HEK293 (cell line): Measurements from ENCODE around the gene CPE.

Source experiments
- CTCF ChIA-PET: fragments of 350-600 bp; formaldehyde crosslinking; extraction: SDS; loops from one replicate; lab custom pipeline; 2021; ENCODE audit warnings: antibody characterized with exemption; lab: Yijun Ruan, JAX
- POLR2A ChIA-PET: fragments of 300-600 bp; formaldehyde crosslinking; extraction: SDS; loops from one replicate; lab custom pipeline; 2020; ENCODE audit warnings: antibody characterized with exemption, inconsistent platforms; lab: Yijun Ruan, JAX
- H3K27ac ChIP-seq: fragments of 200-500 bp; sonication (Bioruptor generic); 2 replicates; pipeline ENCODE4 v1.5.1; 2014; ENCODE audit warnings: low read depth, low read length, control low read depth, inconsistent platforms; ENCODE audit errors: extremely low read depth
- H3K36me3 ChIP-seq, 2 experiments: fragments of 200-500 bp in 1 of 2; sonication (Bioruptor generic) in 1 of 2; 1 replicate in 1 of 2; 2 replicates in 1 of 2; pipeline ENCODE4 v1.5.1; 2014 to 2017; ENCODE audit warnings: inconsistent platforms in 2 of 2, low read length in 2 of 2; ENCODE audit not compliant: control insufficient read depth in 2 of 2, insufficient read depth in 1 of 2
- H3K4me1 ChIP-seq: fragments of 200-500 bp; sonication (Bioruptor generic); 2 replicates; pipeline ENCODE4 v1.5.1; 2014; ENCODE audit warnings: mild to moderate bottlenecking, low read length, inconsistent platforms; ENCODE audit not compliant: control insufficient read depth, insufficient read depth
- H3K4me3 ChIP-seq: 2 replicates; pipeline ENCODE4 v1.5.1; 2011; ENCODE audit warnings: low read depth, mild to moderate bottlenecking, control low read depth, low read length, moderate library complexity
- H3K9me3 ChIP-seq: fragments of 200-500 bp; sonication (Bioruptor generic); 2 replicates; pipeline ENCODE4 v1.5.1; 2014; ENCODE audit warnings: low read depth, low read length, inconsistent platforms; ENCODE audit not compliant: control insufficient read depth, insufficient read depth
- KLF17 ChIP-seq: fragments of 450-650 bp; formaldehyde crosslinking; IDR thresholded peaks from 2 replicates; pipeline ENCODE4 v1.5.1; 2016; ENCODE audit warnings: missing biosample characterization, missing genetic modification characterization
- KLF9 ChIP-seq: fragments of 450-650 bp; formaldehyde crosslinking; IDR thresholded peaks from 2 replicates; pipeline ENCODE4 v1.5.1; 2016; ENCODE audit warnings: missing biosample characterization, missing genetic modification characterization, low read depth
- MYNN ChIP-seq: fragments of 450-650 bp; formaldehyde crosslinking; IDR thresholded peaks from 2 replicates; pipeline ENCODE4 v1.5.1; 2016; ENCODE audit warnings: missing biosample characterization, missing genetic modification characterization, borderline replicate concordance
- ZFHX2 ChIP-seq: fragments of 450-650 bp; formaldehyde crosslinking; conservative IDR thresholded peaks from 2 replicates; pipeline ENCODE4 v1.5.1; 2016; ENCODE audit warnings: missing biosample characterization, missing genetic modification characterization
- ZNF426 ChIP-seq: fragments of 450-650 bp; formaldehyde crosslinking; IDR thresholded peaks from 2 replicates; pipeline ENCODE4 v1.5.1; 2017; ENCODE audit warnings: missing biosample characterization, missing genetic modification characterization, mild to moderate bottlenecking, inconsistent platforms, moderate library complexity
- ZNF660 ChIP-seq: fragments of 450-650 bp; IDR thresholded peaks from 2 replicates; pipeline ENCODE4 v1.5.1; 2018; ENCODE audit warnings: missing biosample characterization, mild to moderate bottlenecking, missing genetic modification characterization

The CPE gene

GRCh38 chr4:165542476-165542875, 163.7 kb downstream of the CPE start:
- TF ChIP-seq ZNF660 (tag by site-specific recombination) = no peak
- TF ChIP-seq MYNN (tag by site-specific recombination) = no peak
- no peak for TF ChIP-seq ZFHX2 (tag by site-specific recombination)
- TF ChIP-seq KLF9 (tag by site-specific recombination) = no peak
- no peak for TF ChIP-seq ZNF426 (tag by site-specific recombination)
- no peak for TF ChIP-seq KLF17
- TF ChIP-seq, all 188 proteins: peak for 0
- no peak overlapping the region for H3K27ac ChIP-seq
- H3K36me3 ChIP-seq = no peaks in the 10 kb centered on the region
- no peaks in the 10 kb centered on the region for H3K4me1 ChIP-seq
- H3K4me3 ChIP-seq = no peak overlapping the region
- ChIA-PET POLR2A (no interaction called here), CTCF (interaction anchor here (0.7 to 1.4 kb wide), 4 partner anchors 9 to 561 kb away, joined by 3 to 5 read pairs (median 3); no protein-coding TSS in a partner anchor)
- no peaks in the 10 kb centered on the region for H3K9me3 ChIP-seq
